Keratinocyte (primary cell): ENCODE data around the gene ZDHHC9.

Source experiments
- EZH2 ChIP-seq: IDR thresholded peaks from one replicate; pipeline ENCODE4 v1.6.1; 2012; ENCODE audit warnings: inconsistent platforms, mild to moderate bottlenecking, low read length, moderate library complexity
- TF ChIP-seq, protein P1 (sequence below), 3 experiments: IDR thresholded peaks in 1 of 3; conservative IDR thresholded peaks in 1 of 3; optimal IDR thresholded peaks in 1 of 3; 2 replicates in 2 of 3; 3 replicates in 1 of 3; pipeline versions ENCODE3 to v1.5.1; 2011; ENCODE audit warnings: low read length in 3 of 3, mild to moderate bottlenecking in 3 of 3, moderate library complexity in 2 of 3, control low read depth in 1 of 3, inconsistent platforms in 1 of 3; ENCODE audit not compliant: insufficient read depth in 2 of 3; ENCODE audit errors: extremely low read depth in 1 of 3

DNA sequence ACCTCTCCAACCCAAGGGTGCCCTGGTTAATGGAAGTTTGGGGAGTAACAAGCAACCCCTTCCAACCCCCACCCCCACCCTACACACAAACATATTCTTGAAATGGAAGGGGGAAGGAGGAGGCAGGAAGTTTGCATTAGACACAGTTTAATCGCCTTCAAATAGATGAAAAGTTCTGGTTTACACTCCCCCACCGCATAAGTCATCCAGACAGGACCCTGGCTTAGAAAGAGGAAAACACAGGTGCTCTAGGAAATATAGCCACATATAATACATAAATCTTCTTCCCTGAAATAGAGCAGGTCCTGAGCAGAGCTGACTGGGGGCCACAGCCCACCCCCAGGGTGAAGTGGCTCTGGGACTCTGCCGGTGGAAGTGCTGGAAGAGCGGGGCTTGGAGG is 38.9 kb downstream of the ZDHHC9 start:
- TF ChIP-seq, protein P1, sequence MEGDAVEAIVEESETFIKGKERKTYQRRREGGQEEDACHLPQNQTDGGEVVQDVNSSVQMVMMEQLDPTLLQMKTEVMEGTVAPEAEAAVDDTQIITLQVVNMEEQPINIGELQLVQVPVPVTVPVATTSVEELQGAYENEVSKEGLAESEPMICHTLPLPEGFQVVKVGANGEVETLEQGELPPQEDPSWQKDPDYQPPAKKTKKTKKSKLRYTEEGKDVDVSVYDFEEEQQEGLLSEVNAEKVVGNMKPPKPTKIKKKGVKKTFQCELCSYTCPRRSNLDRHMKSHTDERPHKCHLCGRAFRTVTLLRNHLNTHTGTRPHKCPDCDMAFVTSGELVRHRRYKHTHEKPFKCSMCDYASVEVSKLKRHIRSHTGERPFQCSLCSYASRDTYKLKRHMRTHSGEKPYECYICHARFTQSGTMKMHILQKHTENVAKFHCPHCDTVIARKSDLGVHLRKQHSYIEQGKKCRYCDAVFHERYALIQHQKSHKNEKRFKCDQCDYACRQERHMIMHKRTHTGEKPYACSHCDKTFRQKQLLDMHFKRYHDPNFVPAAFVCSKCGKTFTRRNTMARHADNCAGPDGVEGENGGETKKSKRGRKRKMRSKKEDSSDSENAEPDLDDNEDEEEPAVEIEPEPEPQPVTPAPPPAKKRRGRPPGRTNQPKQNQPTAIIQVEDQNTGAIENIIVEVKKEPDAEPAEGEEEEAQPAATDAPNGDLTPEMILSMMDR (optimal IDR thresholded peaks at IDR 0.05 in 1 of 3, IDR thresholded peaks at IDR 0.05 in 1 of 3, conservative IDR thresholded peaks at IDR 0.05 in 1 of 3; ENCODE audit: extremely low read depth in 1 of 3, insufficient read depth in 2 of 3, low read length in 3 of 3), result no peak
- TF ChIP-seq EZH2, result no peak
